ENCODE results near the gene STXBP1.

GRCh38 chr9:127726871-127727270, 114.8 kb downstream of the STXBP1 start:
- TF ChIP-seq, protein P1, sequence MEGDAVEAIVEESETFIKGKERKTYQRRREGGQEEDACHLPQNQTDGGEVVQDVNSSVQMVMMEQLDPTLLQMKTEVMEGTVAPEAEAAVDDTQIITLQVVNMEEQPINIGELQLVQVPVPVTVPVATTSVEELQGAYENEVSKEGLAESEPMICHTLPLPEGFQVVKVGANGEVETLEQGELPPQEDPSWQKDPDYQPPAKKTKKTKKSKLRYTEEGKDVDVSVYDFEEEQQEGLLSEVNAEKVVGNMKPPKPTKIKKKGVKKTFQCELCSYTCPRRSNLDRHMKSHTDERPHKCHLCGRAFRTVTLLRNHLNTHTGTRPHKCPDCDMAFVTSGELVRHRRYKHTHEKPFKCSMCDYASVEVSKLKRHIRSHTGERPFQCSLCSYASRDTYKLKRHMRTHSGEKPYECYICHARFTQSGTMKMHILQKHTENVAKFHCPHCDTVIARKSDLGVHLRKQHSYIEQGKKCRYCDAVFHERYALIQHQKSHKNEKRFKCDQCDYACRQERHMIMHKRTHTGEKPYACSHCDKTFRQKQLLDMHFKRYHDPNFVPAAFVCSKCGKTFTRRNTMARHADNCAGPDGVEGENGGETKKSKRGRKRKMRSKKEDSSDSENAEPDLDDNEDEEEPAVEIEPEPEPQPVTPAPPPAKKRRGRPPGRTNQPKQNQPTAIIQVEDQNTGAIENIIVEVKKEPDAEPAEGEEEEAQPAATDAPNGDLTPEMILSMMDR (IDR thresholded peaks at IDR 0.05 in 4 of 5, conservative IDR thresholded peaks at IDR 0.05 in 1 of 5), result no peak
- no peak for TF ChIP-seq POLR2A (IDR thresholded peaks at IDR 0.05)

Data from gastrocnemius medialis (tissue), 4 donors.